ENCODE results near the gene MTCH1.
A peak's percentile ranks its signal among the peaks of the same experiment; 100 is the strongest.

The MTCH1 gene

DNA sequence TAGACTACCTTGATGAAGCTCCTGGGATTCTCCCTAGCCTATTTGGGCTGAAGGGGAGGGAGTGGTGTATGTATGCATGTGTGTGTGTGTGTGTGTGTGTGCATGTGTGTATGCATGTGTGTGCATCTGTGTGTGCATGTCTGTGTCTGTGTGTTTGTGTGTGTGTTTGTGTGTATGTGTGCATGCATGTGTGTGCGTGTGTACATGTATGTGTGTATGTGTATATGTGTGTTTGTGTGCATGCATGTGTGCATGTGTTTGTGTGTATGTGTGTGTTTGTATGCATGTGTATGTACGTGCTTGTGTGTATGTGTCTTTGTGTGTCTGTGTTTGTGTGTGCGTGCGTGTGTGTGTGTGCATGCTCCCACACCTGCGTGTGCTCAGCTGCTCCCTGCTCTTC is 34.8 kb upstream of the MTCH1 start:
- TF ChIP-seq, protein P1, sequence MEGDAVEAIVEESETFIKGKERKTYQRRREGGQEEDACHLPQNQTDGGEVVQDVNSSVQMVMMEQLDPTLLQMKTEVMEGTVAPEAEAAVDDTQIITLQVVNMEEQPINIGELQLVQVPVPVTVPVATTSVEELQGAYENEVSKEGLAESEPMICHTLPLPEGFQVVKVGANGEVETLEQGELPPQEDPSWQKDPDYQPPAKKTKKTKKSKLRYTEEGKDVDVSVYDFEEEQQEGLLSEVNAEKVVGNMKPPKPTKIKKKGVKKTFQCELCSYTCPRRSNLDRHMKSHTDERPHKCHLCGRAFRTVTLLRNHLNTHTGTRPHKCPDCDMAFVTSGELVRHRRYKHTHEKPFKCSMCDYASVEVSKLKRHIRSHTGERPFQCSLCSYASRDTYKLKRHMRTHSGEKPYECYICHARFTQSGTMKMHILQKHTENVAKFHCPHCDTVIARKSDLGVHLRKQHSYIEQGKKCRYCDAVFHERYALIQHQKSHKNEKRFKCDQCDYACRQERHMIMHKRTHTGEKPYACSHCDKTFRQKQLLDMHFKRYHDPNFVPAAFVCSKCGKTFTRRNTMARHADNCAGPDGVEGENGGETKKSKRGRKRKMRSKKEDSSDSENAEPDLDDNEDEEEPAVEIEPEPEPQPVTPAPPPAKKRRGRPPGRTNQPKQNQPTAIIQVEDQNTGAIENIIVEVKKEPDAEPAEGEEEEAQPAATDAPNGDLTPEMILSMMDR (IDR thresholded peaks at IDR 0.05; ENCODE audit: low read depth, low read length) = no peak
- no peak overlapping the region for H3K4me3 ChIP-seq (ENCODE audit: low read depth, low read length)

DNA sequence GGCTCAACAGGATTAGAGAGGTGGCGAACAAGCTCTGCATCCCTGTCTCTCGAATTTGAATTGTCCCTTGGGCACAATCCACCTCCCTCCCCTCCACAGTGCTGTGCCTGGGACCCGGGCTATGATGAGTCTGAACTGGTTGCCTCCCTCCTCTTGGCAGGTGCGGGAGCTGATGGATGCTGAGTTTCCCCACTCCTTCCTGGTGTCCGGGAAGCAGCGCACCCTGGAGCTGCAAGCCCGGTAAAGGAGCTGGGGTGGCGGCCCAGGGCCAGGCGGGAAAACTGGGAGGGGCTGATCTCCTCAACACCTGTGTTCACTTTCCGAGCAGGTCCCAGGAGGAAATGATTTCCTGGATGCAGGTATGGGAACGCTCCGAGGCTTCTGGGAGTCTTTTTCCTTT is 34.4 kb upstream of the MTCH1 start:
- TF ChIP-seq, protein P1 (IDR thresholded peaks at IDR 0.05; ENCODE audit: low read depth, low read length) = no peak
- no peak overlapping the region for H3K4me3 ChIP-seq (ENCODE audit: low read depth, low read length)

DNA sequence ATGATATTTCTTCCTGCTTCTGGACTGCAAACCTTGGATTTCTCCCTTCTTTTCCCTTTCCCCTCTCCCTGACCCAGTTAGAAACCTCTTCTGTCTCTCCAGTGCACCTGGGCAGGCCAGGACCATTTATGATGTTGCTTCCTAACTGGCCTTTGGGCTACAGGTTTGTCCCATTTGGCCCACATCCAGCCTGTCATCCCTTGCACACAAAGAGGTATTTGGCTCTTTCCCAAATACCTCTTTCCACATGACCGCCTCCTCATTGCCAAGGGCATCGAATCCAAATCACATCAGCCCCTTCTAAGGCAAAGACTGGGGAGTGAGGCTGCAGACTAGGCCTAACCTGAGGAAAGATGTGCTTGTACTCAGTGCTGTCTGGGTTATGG is 33.1 kb upstream of the MTCH1 start:
- TF ChIP-seq, protein P1 (IDR thresholded peaks at IDR 0.05; ENCODE audit: low read depth, low read length) = no peak
- no peak overlapping the region for H3K4me3 ChIP-seq (ENCODE audit: low read depth, low read length)

DNA sequence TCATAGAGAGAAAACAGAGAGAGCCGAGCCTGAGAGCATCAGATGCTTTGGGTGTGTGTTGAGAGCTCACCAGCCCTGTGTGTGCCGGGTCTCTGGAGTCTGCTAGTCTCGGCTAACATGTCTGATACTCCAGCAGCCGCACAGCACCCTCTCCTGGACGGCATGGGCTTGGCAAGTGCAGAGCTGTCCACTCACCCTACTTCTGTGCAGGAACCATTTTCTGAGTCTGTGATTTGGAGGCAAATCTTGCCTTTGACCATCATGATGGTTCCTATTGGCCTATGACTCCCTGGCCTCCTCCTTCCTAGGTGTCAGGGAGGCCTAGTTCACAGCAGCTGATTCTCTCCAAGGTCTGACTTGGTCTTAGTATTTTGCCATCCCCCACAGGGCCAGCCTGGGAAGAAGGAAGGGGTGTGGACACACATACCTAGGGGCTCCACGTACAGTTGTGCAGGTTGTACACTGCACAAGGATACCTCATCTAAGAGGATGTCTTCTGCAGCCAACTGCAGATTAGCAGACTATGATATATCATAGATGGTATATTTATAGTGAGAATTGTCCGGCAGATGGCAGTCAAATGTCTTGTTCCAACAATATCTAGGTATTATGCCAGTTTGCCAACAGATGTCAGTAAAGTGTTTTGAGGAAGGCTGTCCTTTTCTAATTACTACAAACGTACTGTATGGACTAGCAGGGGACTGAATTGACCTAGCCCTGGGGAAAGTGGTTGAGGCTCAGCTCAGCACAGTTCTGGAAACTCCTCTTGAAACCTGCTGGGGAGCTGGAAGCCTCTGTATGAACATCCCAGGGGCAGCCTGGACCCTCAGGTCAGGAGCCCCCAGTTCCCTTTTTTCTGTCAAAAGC is 32.4 kb upstream of the MTCH1 start:
- no peak overlapping the region for H3K4me3 ChIP-seq (ENCODE audit: low read depth, low read length)
- TF ChIP-seq, protein P1 (IDR thresholded peaks at IDR 0.05; ENCODE audit: low read depth, low read length) = peak; percentile 96

DNA sequence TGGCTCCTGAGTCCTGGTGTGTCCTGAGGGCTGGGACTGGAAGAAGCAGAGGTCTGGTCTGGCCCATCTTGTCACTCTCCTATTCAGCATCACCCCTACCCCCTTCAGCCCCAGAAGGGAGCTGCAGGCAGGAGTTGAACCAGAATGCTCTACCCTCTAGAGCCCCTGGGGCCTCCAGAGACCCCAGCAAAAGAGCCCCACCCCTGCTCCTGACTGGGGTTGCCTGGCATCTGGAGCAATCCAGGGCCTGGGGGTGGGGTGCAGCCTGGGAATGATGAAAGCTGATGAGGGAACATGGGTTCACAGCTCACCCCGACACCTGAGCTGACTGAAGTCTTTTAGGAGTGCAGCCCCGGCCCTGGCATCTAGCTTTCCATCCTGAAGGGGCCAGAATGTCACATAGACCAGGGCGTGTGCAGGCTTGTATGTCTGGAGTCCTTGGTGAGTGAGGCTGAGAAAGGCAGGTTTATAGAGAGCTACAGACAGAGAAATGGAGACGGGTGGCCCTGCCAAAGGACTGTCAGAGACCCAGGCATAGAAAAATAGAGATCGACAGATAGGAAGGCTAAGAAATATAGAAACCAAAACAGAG is 31.7 kb upstream of the MTCH1 start:
- no peak overlapping the region for H3K4me3 ChIP-seq (ENCODE audit: low read depth, low read length)
- TF ChIP-seq, protein P1 (IDR thresholded peaks at IDR 0.05; ENCODE audit: low read depth, low read length) = no peak

DNA sequence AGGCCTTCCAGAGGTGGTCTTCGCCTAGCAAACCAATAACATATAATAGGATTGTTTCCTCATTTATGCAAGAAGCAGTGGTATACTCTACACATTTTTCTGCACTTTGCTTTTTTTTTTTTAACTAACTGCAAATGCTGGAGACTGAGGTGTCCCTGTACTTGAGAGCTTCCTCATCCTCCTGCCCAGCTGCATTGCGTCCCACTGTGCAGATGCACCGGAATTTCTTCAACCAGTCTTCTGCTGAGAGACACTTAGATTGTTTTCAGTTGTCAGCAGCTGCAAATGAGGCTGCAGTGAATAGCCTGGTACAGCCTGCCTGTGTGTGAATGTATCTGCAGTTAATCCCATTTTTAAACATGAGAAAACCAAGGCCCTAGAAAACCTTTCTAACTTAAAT is 31.0 kb upstream of the MTCH1 start:
- TF ChIP-seq, protein P1 (IDR thresholded peaks at IDR 0.05; ENCODE audit: low read depth, low read length) = no peak
- H3K4me3 ChIP-seq (ENCODE audit: low read depth, low read length) = no peak overlapping the region

DNA sequence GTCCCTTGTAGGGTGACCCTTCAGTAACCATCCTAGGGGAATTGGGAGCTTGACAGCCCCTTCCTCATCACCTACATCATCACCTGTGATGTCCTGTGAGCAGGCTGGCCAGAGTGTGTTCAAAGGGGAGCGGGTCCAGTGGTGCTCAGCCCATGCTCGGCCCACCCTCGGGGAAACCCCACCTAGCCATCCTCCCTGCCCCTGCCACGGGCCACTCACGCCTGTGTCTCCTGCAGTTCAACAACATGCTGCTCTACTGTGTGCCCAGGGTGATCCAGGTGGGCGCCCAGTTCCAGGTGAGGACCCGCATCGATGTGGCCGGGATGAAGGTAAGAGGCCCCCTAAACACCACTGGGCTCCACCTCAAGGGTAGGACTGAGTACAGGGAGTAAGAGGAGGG is 29.5 kb upstream of the MTCH1 start:
- no peak overlapping the region for H3K4me3 ChIP-seq (ENCODE audit: low read depth, low read length)
- TF ChIP-seq, protein P1 (IDR thresholded peaks at IDR 0.05; ENCODE audit: low read depth, low read length) = no peak

Data from WI38 (cell line).